AG04450 (cell line): Measurements from ENCODE around the gene VPS72. TPM values are rescaled to one million over a fixed set of nuclear protein-coding genes. Genes with fewer than 3 reads are reported as not detected.

Experiments used
- CTCF ChIA-PET: fragments of 300-600, 350-600 bp; formaldehyde crosslinking; extraction: SDS; loops from one replicate; lab custom pipeline; 2022; ENCODE audit warnings: antibody characterized with exemption, inconsistent platforms; lab: Charles Lee
- POLR2A ChIA-PET: fragments of 350-600 bp; formaldehyde crosslinking; extraction: SDS; loops from one replicate; lab custom pipeline; 2021; ENCODE audit warnings: antibody characterized with exemption, inconsistent platforms; lab: Yijun Ruan, JAX
- DNase-seq: peaks from one replicate; pipeline ENCODE4 v3.0.0-alpha.2; 2011; ENCODE audit warnings: low read depth, low spot score
- H3K27ac ChIP-seq: one replicate; pipeline ENCODE4 v1.5.1; 2012; ENCODE audit warnings: low read depth, low read length, control low read depth
- H3K27me3 ChIP-seq: one replicate; pipeline ENCODE4 v1.6.0; 2012; ENCODE audit warnings: low read length; ENCODE audit not compliant: control insufficient read depth, insufficient read depth
- H3K4me3 ChIP-seq: 2 replicates; pipeline ENCODE4 v1.5.1; 2011; ENCODE audit warnings: mild to moderate bottlenecking, low read depth, low read length, control low read depth
- H3K9me3 ChIP-seq: 2 replicates; pipeline ENCODE4 v1.5.1; 2012; ENCODE audit warnings: low read length; ENCODE audit not compliant: control insufficient read depth, insufficient read depth
- polyA plus RNA-seq: library from polyadenylated mRNA; depleted of rRNA; stranded (reverse); fragments of >200 nt; gene quantifications from 2 replicates; pipeline ENCODE4 v1.2.3, GENCODE V29; 2011
- TF ChIP-seq, protein P1 (sequence below): IDR thresholded peaks from 2 replicates; pipeline ENCODE4 v1.5.1; 2011; ENCODE audit warnings: low read depth, low read length, control low read depth, inconsistent platforms

Gene VPS72
- polyA plus RNA-seq, 1 experiment = 75.1 TPM

DNA sequence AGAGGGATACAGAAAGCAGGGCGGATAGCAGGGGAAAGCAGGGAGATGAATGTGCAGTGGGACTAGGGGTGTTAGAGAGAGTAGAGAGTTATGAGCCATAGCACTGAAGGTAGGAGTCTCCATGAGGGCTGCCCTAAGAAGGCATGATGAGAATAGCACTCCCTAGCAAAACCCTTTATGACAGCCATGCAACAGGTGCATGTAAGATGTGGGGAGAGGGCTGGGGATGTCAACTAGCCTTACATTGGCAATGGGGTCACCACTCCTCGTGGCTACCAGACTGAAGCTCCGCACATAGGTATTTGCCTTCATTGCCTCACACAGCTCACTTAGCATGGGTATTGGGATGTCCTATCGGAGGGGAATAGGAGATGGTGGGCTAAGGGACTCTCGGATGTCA lies 18.8 kb downstream of the VPS72 start:
- H3K27me3 ChIP-seq = no peaks in the 10 kb centered on the region
- no peaks in the 10 kb centered on the region for H3K9me3 ChIP-seq
- no peak for DNase-seq
- H3K4me3 ChIP-seq = no peak overlapping the region
- POLR2A ChIA-PET = interaction anchor here (0.6 to 1.2 kb wide), 2 partner anchors 19 to 38 kb away, joined by 3 to 5 read pairs; partner anchors contain the start of gene VPS72
- TF ChIP-seq, protein P1, sequence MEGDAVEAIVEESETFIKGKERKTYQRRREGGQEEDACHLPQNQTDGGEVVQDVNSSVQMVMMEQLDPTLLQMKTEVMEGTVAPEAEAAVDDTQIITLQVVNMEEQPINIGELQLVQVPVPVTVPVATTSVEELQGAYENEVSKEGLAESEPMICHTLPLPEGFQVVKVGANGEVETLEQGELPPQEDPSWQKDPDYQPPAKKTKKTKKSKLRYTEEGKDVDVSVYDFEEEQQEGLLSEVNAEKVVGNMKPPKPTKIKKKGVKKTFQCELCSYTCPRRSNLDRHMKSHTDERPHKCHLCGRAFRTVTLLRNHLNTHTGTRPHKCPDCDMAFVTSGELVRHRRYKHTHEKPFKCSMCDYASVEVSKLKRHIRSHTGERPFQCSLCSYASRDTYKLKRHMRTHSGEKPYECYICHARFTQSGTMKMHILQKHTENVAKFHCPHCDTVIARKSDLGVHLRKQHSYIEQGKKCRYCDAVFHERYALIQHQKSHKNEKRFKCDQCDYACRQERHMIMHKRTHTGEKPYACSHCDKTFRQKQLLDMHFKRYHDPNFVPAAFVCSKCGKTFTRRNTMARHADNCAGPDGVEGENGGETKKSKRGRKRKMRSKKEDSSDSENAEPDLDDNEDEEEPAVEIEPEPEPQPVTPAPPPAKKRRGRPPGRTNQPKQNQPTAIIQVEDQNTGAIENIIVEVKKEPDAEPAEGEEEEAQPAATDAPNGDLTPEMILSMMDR = no peak
- no peak overlapping the region for H3K27ac ChIP-seq
- CTCF ChIA-PET = no interaction called here

DNA sequence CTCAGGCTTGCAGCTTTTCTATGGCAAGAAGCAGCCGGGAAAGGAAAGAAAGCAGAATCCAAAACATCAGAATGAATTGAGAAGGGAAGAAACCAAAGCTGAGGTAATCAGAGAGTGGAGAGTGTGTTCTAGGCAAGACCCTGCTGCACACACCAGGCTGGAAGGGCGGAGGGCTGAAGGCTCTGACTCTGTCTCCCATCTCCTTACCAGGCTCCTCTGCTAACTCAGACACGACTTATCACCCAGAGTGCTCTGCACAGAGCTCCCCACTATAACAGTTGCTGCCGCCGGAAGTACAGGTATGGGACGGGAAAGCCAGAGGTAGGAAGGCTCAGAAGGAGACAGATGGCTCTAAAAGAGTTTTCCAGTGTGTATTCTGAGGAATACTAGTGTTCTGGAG lies 22.9 kb downstream of the VPS72 start:
- TF ChIP-seq, protein P1 = no peak
- Histone ChIP-seq H3K27me3 (no peaks in the 10 kb centered on the region), H3K27ac (peak overlapping the region; percentile 87), H3K9me3 (no peaks in the 10 kb centered on the region), H3K4me3 (peak overlapping the region; percentile 99)
- DNase-seq = no peak
- ChIA-PET CTCF (interaction anchor here (1.1 to 2.0 kb wide), 3 partner anchors 9 to 68 kb away, joined by 3 to 6 read pairs (median 5); partner anchors contain the start of gene TMOD4), POLR2A (interaction anchor here (0.6 to 1.0 kb wide), 5 partner anchors 23 to 1267 kb away, joined by 3 to 4 read pairs (median 3); partner anchors contain the start of gene VPS72)

DNA sequence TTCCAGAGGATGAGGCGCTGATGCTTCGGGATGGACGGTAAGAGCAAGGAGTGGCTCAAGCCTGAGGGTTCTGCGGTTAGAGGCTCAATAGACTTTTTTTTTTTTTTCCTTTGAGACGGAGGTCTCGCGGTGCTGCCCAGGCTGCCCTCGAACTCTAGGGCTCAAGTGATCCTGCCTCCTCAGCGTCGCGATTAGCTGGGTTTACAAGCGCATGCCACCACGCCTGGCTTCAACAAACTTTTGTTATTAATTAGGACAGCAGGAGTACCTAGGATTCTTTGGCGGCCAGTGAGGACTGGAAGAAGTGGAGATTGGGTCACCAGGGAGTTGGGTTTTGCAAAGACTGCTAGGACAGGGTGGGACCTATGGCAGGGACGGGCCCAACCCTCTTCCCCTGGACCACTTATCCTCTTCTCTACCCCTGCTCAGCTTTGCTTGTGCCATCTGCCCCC lies 23.5 kb downstream of the VPS72 start:
- no peaks in the 10 kb centered on the region for H3K27me3 ChIP-seq
- H3K9me3 ChIP-seq = no peaks in the 10 kb centered on the region
- DNase-seq = peak; percentile 50
- TF ChIP-seq, protein P1 = no peak
- ChIA-PET POLR2A (interaction anchor here (0.6 to 1.0 kb wide), 6 partner anchors 12 to 1266 kb away, joined by 3 to 4 read pairs (median 3); partner anchors contain the start of gene VPS72), CTCF (interaction anchor here (1.0 to 2.0 kb wide), 3 partner anchors 9 to 67 kb away, joined by 3 to 9 read pairs (median 6); partner anchors contain the start of gene TMOD4)
- H3K27ac ChIP-seq = peak overlapping the region; percentile 87
- H3K4me3 ChIP-seq = peak overlapping the region; percentile 99

DNA sequence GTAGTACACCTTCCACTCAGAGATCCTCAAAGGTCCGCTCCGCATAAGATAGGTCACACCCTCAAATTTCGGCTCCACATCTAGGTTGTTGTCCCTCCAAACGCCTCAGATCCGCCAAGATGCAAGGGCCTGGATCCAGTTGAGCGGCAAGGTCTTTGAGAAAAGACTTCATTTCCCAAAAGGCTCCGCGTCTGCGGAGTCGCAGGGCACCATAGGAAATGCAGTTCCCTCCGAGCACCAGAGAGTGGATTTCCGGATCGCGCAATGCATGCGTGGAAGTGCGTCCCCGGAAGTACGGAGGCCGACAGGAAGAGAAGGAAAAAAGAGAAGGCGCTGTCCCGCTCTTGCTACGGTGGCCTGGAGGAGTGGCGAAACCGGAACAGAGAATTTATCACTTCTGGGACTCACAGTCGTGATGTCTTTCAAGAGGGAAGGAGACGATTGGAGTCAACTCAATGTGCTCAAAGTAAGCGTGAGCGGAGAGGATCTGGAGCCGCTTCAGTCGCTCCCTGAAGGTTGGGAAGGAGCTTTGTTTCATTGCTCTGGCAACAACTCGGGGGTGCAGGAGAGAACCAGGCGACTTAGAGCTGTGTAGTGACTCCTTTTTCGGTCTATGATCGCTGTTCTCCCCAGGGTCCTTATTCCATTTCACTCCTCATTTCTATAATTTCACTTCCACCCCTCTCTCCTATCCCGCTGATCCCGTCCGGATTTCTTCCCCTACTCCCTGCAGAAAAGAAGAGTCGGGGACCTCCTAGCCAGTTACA lies 24.1 kb downstream of the VPS72 start, which contains the start of the genes LYSMD1 and SCNM1:
Gene LYSMD1, minus strand, starts transcription at position 165 of the 767 bp plus-strand sequence. CDS start 644 bp downstream, outside the sequence.
Gene SCNM1, plus strand, starts transcription at position 407 of the 767 bp plus-strand sequence. Its CDS starts 9 bp downstream, at position 416.
- no peaks in the 10 kb centered on the region for H3K27me3 ChIP-seq
- ChIA-PET CTCF (interaction anchor here (0.5 to 2.0 kb wide), 6 partner anchors 9 to 67 kb away, joined by 3 to 9 read pairs (median 5); partner anchors contain the start of gene TMOD4), POLR2A (interaction anchor here (0.6 to 1.0 kb wide), 4 partner anchors 13 to 1266 kb away, joined by 3 to 4 read pairs (median 4); partner anchors contain the start of gene VPS72)
- peak within 1 kb of the TSS; percentile 99 for H3K4me3 ChIP-seq
- no peaks in the 10 kb centered on the region for H3K9me3 ChIP-seq
- peak; percentile 98 for DNase-seq
- TF ChIP-seq, protein P1 = no peak
- H3K27ac ChIP-seq = peak within 1 kb of the TSS; percentile 87
